SJCRH30 (cell line): ENCODE data around the gene DGKI. TPM values are rescaled to one million over a fixed set of nuclear protein-coding genes. Genes with fewer than 3 reads are reported as not detected.

Experiments used
- DNase-seq, 2 experiments: peaks; one replicate each; pipeline ENCODE4 v3.0.0-alpha.2; 2015 to 2020
- H3K27ac ChIP-seq: fragments of 250-450 bp; sonication (Bioruptor Pico); 2 replicates; pipeline ENCODE4 v1.5.1; 2020; ENCODE audit warnings: mild to moderate bottlenecking, moderate library complexity
- H3K27me3 ChIP-seq: fragments of 250-450 bp; sonication (Bioruptor Pico); 2 replicates; pipeline ENCODE4 v1.5.1; 2020; ENCODE audit warnings: mild to moderate bottlenecking, moderate library complexity
- H3K36me3 ChIP-seq: fragments of 250-450 bp; sonication (Bioruptor Pico); 2 replicates; pipeline ENCODE4 v1.5.1; 2020; ENCODE audit warnings: mild to moderate bottlenecking, moderate library complexity
- H3K4me1 ChIP-seq: fragments of 250-450 bp; sonication (Bioruptor Pico); 2 replicates; pipeline ENCODE4 v1.5.1; 2020; ENCODE audit warnings: mild to moderate bottlenecking, moderate library complexity
- H3K4me3 ChIP-seq: fragments of 250-450 bp; sonication (Bioruptor Pico); 2 replicates; pipeline ENCODE4 v1.5.1; 2020; ENCODE audit warnings: mild to moderate bottlenecking, moderate library complexity
- H3K9me3 ChIP-seq: fragments of 250-450 bp; sonication (Bioruptor Pico); replicated peaks from 2 replicates; pipeline ENCODE4 v1.5.1; 2020; ENCODE audit warnings: mild to moderate bottlenecking, moderate library complexity
- total RNA-seq: library from RNA; depleted of rRNA; stranded (reverse); fragments of >200 nt; shearing (Covaris generic); gene quantifications from 2 replicates; pipeline ENCODE4 v1.2.3, GENCODE V29; 2014

The DGKI gene
- total RNA-seq, 1 experiment from 2014 or later = not detected

DNA sequence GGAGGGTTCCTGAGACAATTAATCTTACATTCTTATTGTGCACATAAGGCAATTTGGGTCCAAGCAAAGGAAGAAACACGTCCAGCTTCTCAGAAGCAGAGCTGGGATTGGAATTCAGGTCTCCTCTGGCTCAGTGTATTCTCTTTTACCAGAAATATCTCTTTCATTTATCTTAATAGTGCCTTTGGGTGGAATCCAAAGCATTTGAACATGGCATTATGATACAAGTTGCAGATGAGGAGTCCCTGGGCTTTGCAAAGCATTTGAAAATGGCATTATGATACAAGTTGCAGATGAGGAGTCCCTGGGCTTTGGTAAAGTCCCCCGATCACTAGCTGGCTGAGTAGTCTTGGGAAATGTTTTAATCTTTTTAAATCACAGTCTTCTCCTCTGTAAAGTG, 473.3 kb downstream of the DGKI start:
- Histone ChIP-seq H3K4me3 (no peak overlapping the region), H3K9me3 (no peaks in the 10 kb centered on the region), H3K4me1 (no peaks in the 10 kb centered on the region), H3K27ac (no peak overlapping the region), H3K36me3 (no peaks in the 10 kb centered on the region; the same call in 1 of the 2 replicates), H3K27me3 (no peaks in the 10 kb centered on the region)
- DNase-seq = no peak

DNA sequence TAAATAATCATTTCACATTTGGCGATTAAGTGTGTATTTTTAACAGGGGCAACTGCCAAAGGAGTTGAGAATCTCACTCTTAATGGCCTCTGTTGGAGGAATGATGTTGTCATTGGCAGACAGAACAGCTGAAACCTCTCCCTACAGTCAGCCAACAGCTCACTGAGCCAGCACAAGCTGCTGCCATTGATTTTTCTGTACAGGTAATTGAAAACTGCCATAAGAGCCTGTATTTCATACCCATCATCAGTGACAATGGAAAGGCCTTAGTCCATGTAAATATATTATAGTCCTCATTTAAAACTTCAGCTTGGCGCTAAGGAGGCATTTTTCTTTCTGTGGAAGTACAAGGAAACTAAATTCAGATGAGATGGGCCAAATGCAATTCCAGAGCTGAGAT, 475.2 kb downstream of the DGKI start:
- DNase-seq = no peak
- Histone ChIP-seq H3K9me3 (no peaks in the 10 kb centered on the region), H3K36me3 (no peaks in the 10 kb centered on the region; the same call in 1 of the 2 replicates), H3K4me1 (no peaks in the 10 kb centered on the region), H3K27ac (no peak overlapping the region), H3K4me3 (no peak overlapping the region), H3K27me3 (no peaks in the 10 kb centered on the region)

DNA sequence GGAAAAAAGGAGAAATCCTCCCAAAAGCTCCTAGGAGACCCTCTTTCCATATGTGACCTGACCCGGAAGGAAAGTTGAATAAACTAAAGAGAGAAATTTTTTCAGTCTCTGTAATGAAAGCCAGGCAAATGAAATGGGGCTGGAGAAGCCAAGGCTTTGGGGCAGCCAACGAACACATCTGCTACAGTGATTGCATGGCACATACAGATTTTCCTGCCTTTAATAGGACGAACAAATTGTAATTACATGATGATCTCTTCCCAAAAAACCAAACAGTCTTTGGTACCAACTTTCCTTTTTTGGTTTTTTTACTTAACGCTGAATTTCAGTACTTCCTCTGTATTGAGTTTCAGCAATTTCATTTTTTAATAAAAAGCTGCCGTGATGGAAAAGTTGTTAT, 479.8 kb downstream of the DGKI start:
- no peak overlapping the region for H3K27ac ChIP-seq
- no peaks in the 10 kb centered on the region; the same call in 1 of the 2 replicates for H3K36me3 ChIP-seq
- no peak for DNase-seq
- H3K4me1 ChIP-seq = no peaks in the 10 kb centered on the region
- no peaks in the 10 kb centered on the region for H3K27me3 ChIP-seq
- H3K4me3 ChIP-seq = no peak overlapping the region
- H3K9me3 ChIP-seq = no peaks in the 10 kb centered on the region

DNA sequence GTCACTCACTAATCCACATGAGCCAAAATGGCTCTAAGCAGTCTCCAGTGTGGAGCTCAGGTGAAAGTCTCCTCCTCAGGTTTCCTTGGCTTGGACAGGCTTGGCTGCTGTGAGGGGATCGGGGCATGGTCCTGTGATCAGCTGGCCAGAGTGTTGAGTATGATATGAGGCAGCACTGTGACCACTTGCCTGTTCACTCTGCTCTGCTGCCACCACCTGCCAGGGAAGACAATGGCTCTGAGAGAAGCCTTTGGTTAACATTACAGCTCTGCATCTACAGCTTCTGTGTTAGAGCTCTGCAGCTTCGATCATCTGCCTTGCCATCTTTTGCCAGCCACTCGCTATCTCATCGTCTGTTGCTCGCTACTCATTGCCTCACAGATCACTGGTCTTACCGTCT, 483.1 kb downstream of the DGKI start:
- no peak for DNase-seq
- 0 out of 2 replicates have a peak, but pooled peaks cover 2% of the 10 kb centered on the region for H3K9me3 ChIP-seq
- H3K4me3 ChIP-seq = no peak overlapping the region
- no peaks in the 10 kb centered on the region for H3K4me1 ChIP-seq
- no peaks in the 10 kb centered on the region for H3K27me3 ChIP-seq
- no peak overlapping the region for H3K27ac ChIP-seq
- no peaks in the 10 kb centered on the region; the same call in 1 of the 2 replicates for H3K36me3 ChIP-seq

DNA sequence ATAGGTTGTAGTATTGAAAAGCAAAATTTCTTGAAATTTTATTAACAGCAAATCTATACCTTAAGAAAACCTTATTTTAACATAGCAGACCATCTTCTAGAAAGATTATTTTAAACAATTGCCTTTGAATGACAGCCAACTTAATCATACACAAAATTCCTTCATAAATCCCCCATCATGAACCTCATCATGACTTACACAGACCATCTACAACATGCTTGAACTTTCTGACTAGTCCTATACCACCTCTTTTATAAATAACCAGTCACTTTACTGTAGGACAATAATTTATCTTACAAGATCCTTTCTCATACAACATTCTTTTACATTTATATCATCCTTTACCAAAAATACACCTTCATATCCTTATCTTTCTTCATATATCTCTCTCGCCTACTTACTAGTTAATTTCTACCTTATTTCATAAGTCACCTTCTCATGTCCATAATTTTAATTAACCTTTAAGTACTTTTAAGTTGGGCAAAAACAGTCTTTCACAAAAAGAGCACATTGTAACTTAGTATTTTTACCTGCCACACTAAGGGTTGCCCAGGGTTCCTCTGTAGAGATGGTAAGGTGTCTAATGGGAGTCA, 486.6 kb downstream of the DGKI start:
- H3K9me3 ChIP-seq = 0 out of 2 replicates have a peak, but pooled peaks cover 2% of the 10 kb centered on the region
- no peaks in the 10 kb centered on the region for H3K27me3 ChIP-seq
- peak in 1 of 2 experiments; percentile 17 for DNase-seq
- H3K4me3 ChIP-seq = no peak overlapping the region
- H3K27ac ChIP-seq = no peak overlapping the region
- H3K4me1 ChIP-seq = no peaks in the 10 kb centered on the region
- H3K36me3 ChIP-seq = no peaks in the 10 kb centered on the region

DNA sequence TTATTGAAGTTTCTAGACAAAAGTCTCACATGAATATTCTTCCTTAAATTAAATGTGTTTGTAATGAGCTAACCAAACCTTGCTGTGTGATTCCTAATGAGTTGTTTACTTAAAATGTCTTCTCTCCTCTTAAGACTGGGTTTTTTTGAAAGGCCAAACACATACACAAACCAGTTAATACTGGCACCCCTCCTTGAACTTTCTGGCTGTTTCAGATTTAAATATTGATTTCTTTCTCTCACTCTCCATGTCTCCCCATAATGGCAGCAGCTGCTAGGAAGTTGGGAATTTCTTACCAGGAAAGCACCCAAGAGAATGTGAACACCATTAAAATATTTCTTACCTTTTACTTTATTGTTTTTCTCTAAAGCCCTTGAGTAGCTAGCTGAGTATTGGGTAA, 491.8 kb downstream of the DGKI start:
- Histone ChIP-seq H3K36me3 (no peaks in the 10 kb centered on the region), H3K27ac (no peak overlapping the region), H3K9me3 (no peaks in the 10 kb centered on the region), H3K27me3 (no peaks in the 10 kb centered on the region), H3K4me1 (no peaks in the 10 kb centered on the region), H3K4me3 (no peak overlapping the region)
- no peak for DNase-seq

DNA sequence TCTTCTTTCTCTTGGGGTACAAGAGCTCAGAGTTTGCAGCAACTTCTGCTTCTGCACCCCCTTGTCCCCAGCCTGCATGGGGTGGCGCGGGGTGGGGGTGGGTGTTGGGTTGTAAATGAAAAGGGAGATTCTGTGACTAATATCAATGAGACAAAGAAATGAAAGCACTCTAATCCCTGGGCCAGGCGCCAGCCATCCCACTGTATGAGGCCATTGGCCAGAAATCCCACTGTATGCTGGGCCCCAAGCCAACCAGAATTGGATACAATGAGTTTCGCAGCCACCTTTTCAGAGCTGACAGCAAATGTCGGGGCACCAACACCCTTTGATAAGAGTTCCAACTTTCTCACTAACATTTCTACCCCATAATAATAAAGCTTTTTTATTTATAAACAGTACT, 492.4 kb downstream of the DGKI start:
- no peak overlapping the region for H3K4me3 ChIP-seq
- H3K27ac ChIP-seq = no peak overlapping the region
- H3K4me1 ChIP-seq = no peaks in the 10 kb centered on the region
- H3K36me3 ChIP-seq = no peaks in the 10 kb centered on the region
- no peaks in the 10 kb centered on the region for H3K9me3 ChIP-seq
- DNase-seq = peak; percentile 23 to 44
- no peaks in the 10 kb centered on the region for H3K27me3 ChIP-seq

DNA sequence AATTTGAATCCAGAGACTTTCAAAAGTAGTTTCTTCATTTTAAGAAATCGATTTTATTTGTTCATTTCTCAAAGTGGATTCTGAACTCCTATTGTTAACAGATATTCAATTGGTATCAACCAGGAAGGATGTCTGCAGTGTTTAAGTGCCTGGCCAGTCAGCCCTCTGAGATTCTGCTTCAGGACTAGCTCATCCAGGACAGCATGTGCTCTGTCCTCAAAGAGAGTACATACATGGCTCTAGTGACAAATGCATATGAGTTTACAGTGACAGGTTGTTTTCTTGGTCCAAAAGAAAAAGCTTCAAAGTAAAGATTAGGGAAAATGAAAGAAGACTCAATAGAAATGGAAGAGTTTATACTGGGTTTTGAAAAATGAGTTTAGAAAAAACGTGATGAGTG, 494.8 kb downstream of the DGKI start:
- no peak overlapping the region for H3K27ac ChIP-seq
- H3K27me3 ChIP-seq = no peaks in the 10 kb centered on the region
- H3K9me3 ChIP-seq = no peaks in the 10 kb centered on the region
- H3K4me3 ChIP-seq = no peak overlapping the region
- no peaks in the 10 kb centered on the region for H3K4me1 ChIP-seq
- DNase-seq = no peak
- H3K36me3 ChIP-seq = no peaks in the 10 kb centered on the region

DNA sequence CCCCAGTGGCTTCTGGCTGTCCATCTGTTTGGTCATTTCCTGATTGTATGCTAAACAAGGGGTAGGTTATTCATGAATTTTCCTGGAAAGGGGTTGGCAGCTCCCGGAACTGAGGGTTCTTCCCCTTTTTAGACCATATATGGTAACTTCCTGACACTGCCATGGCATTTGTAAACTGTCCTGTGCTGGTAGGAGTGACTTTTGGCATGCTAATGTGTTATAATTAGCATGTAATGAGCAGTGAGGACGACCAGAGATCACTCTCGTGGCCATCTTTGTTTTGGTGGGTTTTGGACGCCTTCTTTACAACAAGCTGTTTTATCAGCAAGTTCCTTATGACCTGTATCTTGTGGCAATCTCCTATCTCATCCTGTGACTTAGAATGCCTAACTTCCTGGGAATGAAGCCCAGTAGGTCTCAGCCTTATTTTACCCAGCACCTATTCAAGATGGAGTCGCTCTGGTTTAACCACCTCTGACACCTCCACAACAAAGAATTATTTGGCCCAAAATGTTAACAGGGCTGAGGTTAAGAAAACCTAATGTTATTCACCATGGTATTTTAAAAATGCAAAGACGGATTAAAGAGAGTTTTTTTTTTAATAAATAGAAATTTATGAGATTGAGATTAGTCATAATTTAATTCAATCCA, 500.9 kb downstream of the DGKI start:
- DNase-seq = no peak
- Histone ChIP-seq H3K36me3 (no peaks in the 10 kb centered on the region), H3K27me3 (peaks cover 16% of the 10 kb centered on the region; the same call in 1 of the 2 replicates), H3K4me3 (no peak overlapping the region), H3K9me3 (0 out of 2 replicates have a peak, but pooled peaks cover 2% of the 10 kb centered on the region), H3K4me1 (no peaks in the 10 kb centered on the region), H3K27ac (no peak overlapping the region)

DNA sequence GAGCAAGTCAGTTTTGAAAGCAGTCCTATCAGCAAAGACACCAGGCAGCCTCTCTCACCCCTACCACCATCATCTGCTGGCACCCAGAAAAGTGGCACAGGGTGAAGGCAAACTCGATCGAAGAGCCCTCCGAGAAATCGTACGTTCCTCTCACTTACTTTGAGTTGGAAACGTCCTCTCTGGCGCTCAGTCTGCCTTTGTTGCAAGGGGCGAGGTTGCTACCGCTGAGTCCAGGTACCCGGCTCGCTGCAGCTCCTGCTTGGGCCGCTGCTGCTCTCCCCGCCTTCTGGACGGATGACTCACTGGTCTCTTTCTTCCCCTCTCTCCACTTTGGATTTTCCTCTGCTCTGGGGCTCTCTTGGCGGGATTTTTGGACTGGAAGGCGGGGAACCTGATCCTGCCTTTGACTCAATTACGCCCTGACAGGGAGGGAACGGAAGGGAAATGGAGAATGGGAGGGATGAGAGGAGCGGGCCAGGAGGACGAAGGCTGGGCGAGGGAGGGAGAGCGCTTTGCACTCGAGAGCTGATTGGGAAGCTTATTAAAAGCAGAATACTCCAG, 503.4 kb downstream of the DGKI start, which contains the start of gene PTN:
Gene PTN, minus strand, starts transcription at position 453 of the 561 bp plus-strand sequence. CDS start 88,760 bp downstream, outside the sequence.
- Histone ChIP-seq H3K36me3 (no peaks in the 10 kb centered on the region; the same call in 1 of the 2 replicates), H3K4me1 (no peaks in the 10 kb centered on the region), H3K27ac (no peak within 1 kb of the TSS), H3K9me3 (0 out of 2 replicates have a peak, but pooled peaks cover 2% of the 10 kb centered on the region), H3K4me3 (no peak within 1 kb of the TSS), H3K27me3 (peaks cover 17% of the 10 kb centered on the region; the same call in 1 of the 2 replicates)
- peak in 1 of 2 experiments; percentile 4 for DNase-seq

DNA sequence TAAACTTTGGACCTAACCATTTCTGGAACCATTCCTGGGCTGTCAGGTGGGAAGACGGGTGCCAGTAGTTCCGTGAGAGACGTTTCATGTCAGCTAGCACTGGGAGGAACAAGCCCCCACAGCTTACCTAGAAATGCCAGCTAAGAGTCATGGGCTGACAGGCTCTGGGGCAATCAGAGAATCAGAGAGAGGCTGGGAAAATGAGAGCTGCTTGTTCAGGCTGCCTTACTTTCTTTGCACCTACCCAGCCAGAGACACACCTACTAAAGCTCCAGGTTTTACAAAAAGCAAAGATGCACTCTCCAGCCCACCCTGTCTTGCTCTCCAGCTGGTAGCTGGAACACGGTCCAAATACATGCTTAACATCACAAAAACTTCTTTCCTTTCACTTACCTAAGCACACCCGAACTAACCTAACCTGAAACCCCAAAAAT, 503.9 kb downstream of the DGKI start:
- no peak for DNase-seq
- Histone ChIP-seq H3K4me3 (no peak overlapping the region), H3K27me3 (peaks cover 17% of the 10 kb centered on the region; the same call in 1 of the 2 replicates), H3K4me1 (no peaks in the 10 kb centered on the region), H3K9me3 (0 out of 2 replicates have a peak, but pooled peaks cover 2% of the 10 kb centered on the region), H3K36me3 (no peaks in the 10 kb centered on the region; the same call in 1 of the 2 replicates), H3K27ac (no peak overlapping the region)

DNA sequence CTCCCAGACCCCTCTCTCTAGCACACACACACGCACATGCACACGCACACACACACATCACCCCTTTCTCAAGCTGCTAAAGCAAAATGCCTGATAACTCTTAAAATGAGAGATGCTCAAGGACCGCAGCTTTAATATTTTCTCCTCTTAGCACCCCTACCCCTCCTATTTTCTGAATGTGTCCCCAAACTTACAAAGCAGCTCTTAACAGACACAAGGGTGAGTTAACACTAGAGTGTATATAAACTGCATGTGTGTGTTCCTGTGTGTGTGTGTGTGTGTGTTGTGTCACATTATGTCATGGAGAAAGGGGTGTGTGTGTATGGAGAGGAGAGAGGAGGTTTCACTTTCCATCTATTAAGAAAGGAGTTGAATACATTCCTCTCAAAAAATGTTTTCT, 504.5 kb downstream of the DGKI start:
- Histone ChIP-seq H3K27ac (no peak overlapping the region), H3K36me3 (no peaks in the 10 kb centered on the region; the same call in 1 of the 2 replicates), H3K27me3 (peaks cover 17% of the 10 kb centered on the region; the same call in 1 of the 2 replicates), H3K4me1 (no peaks in the 10 kb centered on the region), H3K9me3 (0 out of 2 replicates have a peak, but pooled peaks cover 2% of the 10 kb centered on the region), H3K4me3 (no peak overlapping the region)
- DNase-seq = no peak

DNA sequence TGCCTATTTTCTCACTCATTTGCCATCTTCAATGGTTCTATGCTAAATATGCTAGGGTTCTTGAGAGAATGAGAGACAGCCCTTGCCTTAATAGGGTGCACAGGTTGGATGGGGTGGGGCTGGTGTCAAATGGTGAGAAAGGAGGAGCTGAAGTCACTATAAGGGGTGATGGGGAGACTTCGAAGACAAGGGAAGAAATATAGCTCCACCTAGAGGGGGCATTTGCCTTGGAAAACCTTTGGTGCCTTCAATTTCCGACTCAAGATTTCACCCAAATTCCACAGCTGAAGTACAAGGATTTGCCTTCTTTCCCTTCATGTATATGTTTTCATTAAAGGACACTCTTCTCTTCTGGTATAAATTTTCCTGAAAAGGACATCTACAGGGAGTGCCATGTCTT, 508.9 kb downstream of the DGKI start:
- H3K9me3 ChIP-seq = 0 out of 2 replicates have a peak, but pooled peaks cover 2% of the 10 kb centered on the region
- no peak overlapping the region for H3K4me3 ChIP-seq
- DNase-seq = peak in 1 of 2 experiments; percentile 9
- H3K36me3 ChIP-seq = no peaks in the 10 kb centered on the region; the same call in 1 of the 2 replicates
- H3K27me3 ChIP-seq = peaks cover 11% of the 10 kb centered on the region; the same call in 1 of the 2 replicates
- no peaks in the 10 kb centered on the region for H3K4me1 ChIP-seq
- H3K27ac ChIP-seq = no peak overlapping the region

DNA sequence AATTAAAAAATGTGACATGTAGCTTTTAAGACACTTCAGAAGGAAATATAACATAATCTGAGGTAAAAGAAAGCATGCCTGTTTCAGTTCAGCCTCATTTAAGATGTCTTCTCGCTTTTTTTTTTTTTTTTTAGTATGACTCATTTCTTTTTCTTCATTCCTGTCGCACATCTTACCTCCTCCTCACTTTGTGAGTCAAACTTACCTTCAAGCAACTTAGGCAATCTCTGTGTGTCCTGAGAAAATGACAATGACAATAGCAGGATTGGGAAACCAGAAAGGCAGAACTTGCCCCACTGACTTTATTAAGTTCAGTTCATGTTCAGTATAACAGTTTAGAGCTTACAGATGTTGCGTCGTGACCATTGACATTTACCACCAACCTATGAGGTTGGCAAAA, 511.0 kb downstream of the DGKI start:
- no peak for DNase-seq
- Histone ChIP-seq H3K27me3 (no peaks in the 10 kb centered on the region), H3K4me1 (no peaks in the 10 kb centered on the region), H3K4me3 (no peak overlapping the region), H3K9me3 (no peaks in the 10 kb centered on the region), H3K27ac (no peak overlapping the region), H3K36me3 (no peaks in the 10 kb centered on the region; the same call in 1 of the 2 replicates)

DNA sequence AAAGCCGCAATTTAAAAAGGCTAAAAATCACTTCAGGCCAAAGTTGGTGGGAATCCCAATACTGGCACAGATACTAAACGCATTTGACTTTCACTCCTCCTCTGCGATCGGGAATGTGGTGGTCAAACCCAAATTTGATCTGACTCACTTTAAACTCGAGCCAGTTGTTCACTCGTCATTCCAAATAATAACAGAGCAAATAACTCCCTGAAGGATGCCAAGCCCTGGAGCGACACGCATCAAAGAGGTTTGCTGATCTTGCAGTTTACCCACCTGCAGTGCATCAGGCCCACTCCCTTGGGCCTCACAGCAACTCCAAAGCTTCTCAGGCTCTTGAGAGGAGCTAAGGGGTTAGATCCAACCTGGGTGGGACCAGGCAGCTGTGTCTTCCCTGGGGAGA, 515.4 kb downstream of the DGKI start:
- Histone ChIP-seq H3K27me3 (no peaks in the 10 kb centered on the region; the same call in 1 of the 2 replicates), H3K4me1 (no peaks in the 10 kb centered on the region), H3K9me3 (no peaks in the 10 kb centered on the region), H3K27ac (no peak overlapping the region), H3K36me3 (no peaks in the 10 kb centered on the region), H3K4me3 (no peak overlapping the region)
- DNase-seq = no peak
